ENCODE results near the gene RNASE12.
"Not testable (repeated sequence)": the region's sequence is repeated elsewhere in the genome, so short reads cannot be mapped to it uniquely, and the experiment has no call there.

Gene RNASE12

GRCh38 chr14:20583142-20583541 lies 8.0 kb downstream of the RNASE12 start:
- DNase-seq (ENCODE audit: low spot score), result no peak

- DNase-seq (ENCODE audit: low spot score), result no peak
Measured at GRCh38 chr14:20580242-20580641, 10.9 kb downstream of the RNASE12 start.

GRCh38 chr14:20578784-20579502 lies 12.2 kb downstream of the RNASE12 start:
- no peak for DNase-seq (ENCODE audit: low spot score)

- DNase-seq (ENCODE audit: low spot score), result no peak
Measured at GRCh38 chr14:20578325-20578724, 12.9 kb downstream of the RNASE12 start.

- not testable (repeated sequence) for DNase-seq (ENCODE audit: low spot score)
Measured at GRCh38 chr14:20572382-20572990, 18.7 kb downstream of the RNASE12 start.

GRCh38 chr14:20570720-20571119 lies 20.5 kb downstream of the RNASE12 start:
- not testable (repeated sequence) for DNase-seq (ENCODE audit: low spot score)

- not testable (repeated sequence) for DNase-seq (ENCODE audit: low spot score)
Measured at GRCh38 chr14:20569865-20570264, 21.3 kb downstream of the RNASE12 start.

GRCh38 chr14:20569066-20569465 lies 22.1 kb downstream of the RNASE12 start:
- DNase-seq (ENCODE audit: low spot score), result no peak

GRCh38 chr14:20568393-20568792 lies 22.8 kb downstream of the RNASE12 start:
- DNase-seq (ENCODE audit: low spot score), result no peak

GRCh38 chr14:20567199-20567598 lies 24.0 kb downstream of the RNASE12 start:
- DNase-seq (ENCODE audit: low spot score), result not testable (repeated sequence)

- DNase-seq (ENCODE audit: low spot score), result no peak
Measured at GRCh38 chr14:20564501-20564997, 26.6 kb downstream of the RNASE12 start.

GRCh38 chr14:20563971-20564370 lies 27.2 kb downstream of the RNASE12 start:
- no peak for DNase-seq (ENCODE audit: low spot score)

- no peak for DNase-seq (ENCODE audit: low spot score)
Measured at GRCh38 chr14:20560961-20561360, 30.2 kb downstream of the RNASE12 start, which contains the start of gene RNASE9. RNASE9 (minus strand) TSS chr14:20561047.

- DNase-seq (ENCODE audit: low spot score), result no peak
Measured at GRCh38 chr14:20559461-20559904, 31.7 kb downstream of the RNASE12 start.

- no peak for DNase-seq (ENCODE audit: low spot score)
Measured at GRCh38 chr14:20557212-20557542, 34.0 kb downstream of the RNASE12 start.

- DNase-seq (ENCODE audit: low spot score), result no peak
Measured at GRCh38 chr14:20556500-20557211, 34.5 kb downstream of the RNASE12 start.

- no peak for DNase-seq (ENCODE audit: low spot score)
Measured at GRCh38 chr14:20555845-20556244, 35.3 kb downstream of the RNASE12 start.

- no peak for DNase-seq (ENCODE audit: low spot score)
Measured at GRCh38 chr14:20553024-20553423, 38.2 kb downstream of the RNASE12 start.

- DNase-seq (ENCODE audit: low spot score), result no peak
Measured at GRCh38 chr14:20551606-20552005, 39.6 kb downstream of the RNASE12 start.

- DNase-seq (ENCODE audit: low spot score), result no peak
Measured at GRCh38 chr14:20550926-20551325, 40.2 kb downstream of the RNASE12 start.

- DNase-seq (ENCODE audit: low spot score), result no peak
Measured at GRCh38 chr14:20548414-20549158, 42.6 kb downstream of the RNASE12 start.

- DNase-seq (ENCODE audit: low spot score), result no peak
Measured at GRCh38 chr14:20546877-20547276, 44.3 kb downstream of the RNASE12 start.

All from SK-N-DZ (cell line).